Measurements from ENCODE around the gene SPAG6.

GRCh38 chr10:22459496-22459895, 114.2 kb downstream of the SPAG6 start:
- no peak for TF ChIP-seq CTCF (tag by site-specific recombination; IDR thresholded peaks at IDR 0.05)
- no peak for TF ChIP-seq ZIC2 (tag by site-specific recombination; IDR thresholded peaks at IDR 0.05)
- no peak for TF ChIP-seq ZNF324 (tag by site-specific recombination; IDR thresholded peaks at IDR 0.05)
- TF ChIP-seq ZNF501 (tag by site-specific recombination; IDR thresholded peaks at IDR 0.05) = no peak
- no peak for TF ChIP-seq TSHZ1 (tag by site-specific recombination; IDR thresholded peaks at IDR 0.05; ENCODE audit: borderline replicate concordance)
- TF ChIP-seq GLI4 (tag by site-specific recombination; IDR thresholded peaks at IDR 0.05) = no peak
- no peak for TF ChIP-seq ZNF10 (tag by site-specific recombination; IDR thresholded peaks at IDR 0.05)
- TF ChIP-seq ZNF24 (tag by site-specific recombination; IDR thresholded peaks at IDR 0.05) = no peak
- TF ChIP-seq ZNF701 (tag by site-specific recombination; IDR thresholded peaks at IDR 0.05) = no peak
- no peak for TF ChIP-seq ZNF121 (tag by site-specific recombination; IDR thresholded peaks at IDR 0.05)
- no peak for TF ChIP-seq ZNF112 (tag by site-specific recombination; IDR thresholded peaks at IDR 0.05)
- no peak for TF ChIP-seq ZNF677 (tag by site-specific recombination; IDR thresholded peaks at IDR 0.05)
- TF ChIP-seq ZNF398 (tag by site-specific recombination; IDR thresholded peaks at IDR 0.05) = no peak
- no peak for TF ChIP-seq ZBTB10 (tag by site-specific recombination; IDR thresholded peaks at IDR 0.05)

All from HEK293 (cell line).